T-cell (primary cell): ENCODE measurements around the gene BPIFB6. TPM values are rescaled to one million over a fixed set of nuclear protein-coding genes. Genes with fewer than 3 reads are reported as not detected.
"Not testable (repeated sequence)": the region's sequence is repeated elsewhere in the genome, so short reads cannot be mapped to it uniquely, and the experiment has no call there.

Experiments
- ATAC-seq, 4 experiments: fragments of 200-7000 bp in 3 of 4; fragments of 150-1000 bp in 1 of 4; cut with Tn5 transposase; replicated peaks in 1 of 4; 1 replicate in 3 of 4; 2 replicates in 1 of 4; pipeline ENCODE4 v1.10.0; 2021; ENCODE audit warnings: moderate library complexity in 3 of 4, mild to moderate bottlenecking in 2 of 4, moderate number of reproducible peaks in 1 of 4
- CTCF ChIA-PET, 2 donors: fragments of 300-600 bp; sonication (Branson Sonifier 250); formaldehyde crosslinking; loops; one replicate each; lab custom pipeline; 2022; ENCODE audit warnings: antibody characterized with exemption in 2 of 2; lab: Charles Lee
- POLR2A ChIA-PET, 2 donors: fragments of 300-600 bp; sonication (Branson Sonifier 250); formaldehyde crosslinking; loops; one replicate each; lab custom pipeline; 2022; ENCODE audit warnings: antibody characterized with exemption in 2 of 2; lab: Charles Lee
- DNase-seq, 35 experiments: peaks; one replicate each; pipeline versions ENCODE4 v3.0.0 to v3.0.0-alpha.2; 2013 to 2023
- H3K27ac ChIP-seq: one replicate; pipeline ENCODE4 v1.5.1; 2013; ENCODE audit warnings: low read length
- H3K27me3 ChIP-seq, 2 experiments: replicated peaks in 1 of 2; 1 replicate in 1 of 2; 2 replicates in 1 of 2; pipeline versions ENCODE4 v1.6.1 to v1.7.0; 2013; ENCODE audit warnings: low read length in 1 of 2, mixed read lengths in 1 of 2; ENCODE audit not compliant: control insufficient read depth in 2 of 2, insufficient read depth in 2 of 2; ENCODE audit errors: extremely low read depth in 1 of 2
- H3K36me3 ChIP-seq, 2 donors: 1 replicate in 1 of 2; 2 replicates in 1 of 2; pipeline versions ENCODE4 v1.6.1 to v1.7.0; 2013; ENCODE audit warnings: low read length in 1 of 2; ENCODE audit not compliant: control insufficient read depth in 2 of 2, insufficient read depth in 1 of 2; ENCODE audit errors: extremely low read depth in 1 of 2
- H3K4me1 ChIP-seq, 2 experiments: 1 replicate in 1 of 2; 2 replicates in 1 of 2; pipeline versions ENCODE4 v1.6.1 to v1.7.0; 2013; ENCODE audit warnings: low read length in 2 of 2, mixed read lengths in 1 of 2; ENCODE audit not compliant: insufficient read depth in 2 of 2, control insufficient read depth in 1 of 2; ENCODE audit errors: extremely low read depth in 1 of 2
- H3K4me3 ChIP-seq, 2 donors: 1 replicate in 1 of 2; 2 replicates in 1 of 2; pipeline versions ENCODE4 v1.5.1 to v1.7.0; 2013; ENCODE audit warnings: mild to moderate bottlenecking in 2 of 2, low read length in 1 of 2, moderate library complexity in 1 of 2; ENCODE audit not compliant: control insufficient read depth in 1 of 2; ENCODE audit errors: extremely low read depth in 1 of 2
- H3K9me3 ChIP-seq: 2 replicates; pipeline ENCODE4 v1.7.0; 2013
- H3K27ac Mint-ChIP-seq, 2 donors: one replicate each; pipeline ENCODE4 v1.8.0; 2020 to 2021; ENCODE audit warnings: mild to moderate bottlenecking in 2 of 2, mixed read lengths in 2 of 2
- H3K27me3 Mint-ChIP-seq, 2 donors: one replicate each; pipeline ENCODE4 v1.8.0; 2021 to 2022; ENCODE audit warnings: mixed read lengths in 2 of 2
- H3K36me3 Mint-ChIP-seq: one replicate; pipeline ENCODE4 v1.8.0; 2021; ENCODE audit warnings: mixed read lengths
- H3K4me1 Mint-ChIP-seq, 3 donors: one replicate each; pipeline ENCODE4 v1.8.0; 2020 to 2022; ENCODE audit warnings: mixed read lengths in 3 of 3, mild to moderate bottlenecking in 1 of 3
- H3K4me3 Mint-ChIP-seq, 3 donors: one replicate each; pipeline ENCODE4 v1.8.0; 2020 to 2022; ENCODE audit warnings: mild to moderate bottlenecking in 3 of 3, mixed read lengths in 3 of 3, moderate library complexity in 3 of 3
- H3K9me3 Mint-ChIP-seq, 3 donors: one replicate each; pipeline ENCODE4 v1.8.0; 2020 to 2022; ENCODE audit warnings: mixed read lengths in 3 of 3
- WGBS: methylation state at CpG from one replicate; pipeline ENCODE4 v1.1.5; 2013; ENCODE audit warnings: missing lambda C conversion rate; ENCODE audit not compliant: insufficient coverage; 5-methylcytosine and 5-hydroxymethylcytosine counted together
- total RNA-seq, 35 experiments: library from RNA in 6 of 35; stranded (reverse) in 6 of 35; fragments of 120-200 nt in 1 of 35; gene quantifications; one replicate each; pipeline versions ENCODE4 v1.2.1 to v1.2.4 and lab custom pipeline; 2013 to 2026

Gene BPIFB6
- total RNA-seq, 5 donors from 2014 or later (not counting 1 experiment from before 2014, with no cell fraction given) = not detected

- H3K4me3 Mint-ChIP-seq, H3K27ac ChIP-seq, H3K9me3 ChIP-seq, H3K4me3 ChIP-seq, DNase-seq, H3K36me3 Mint-ChIP-seq, H3K27ac Mint-ChIP-seq, CTCF ChIA-PET, H3K27me3 ChIP-seq, H3K4me1 ChIP-seq, H3K27me3 Mint-ChIP-seq, H3K4me1 Mint-ChIP-seq, POLR2A ChIA-PET, ATAC-seq, H3K36me3 ChIP-seq: not testable (repeated sequence)
- WGBS = 89% methylated on average over 9 of the region's 15 CpGs
- peaks cover 6 to 18% (median 16%) of the 10 kb centered on the region in 3 donors for H3K9me3 Mint-ChIP-seq
These were observed 13.8 kb downstream of the BPIFB6 start for GRCh38 chr20:33045129-33045721.

- ChIA-PET POLR2A (no interaction called here), CTCF (no interaction called here)
- no peaks in the 10 kb centered on the region for H3K9me3 ChIP-seq
- WGBS = no CpG with 5 or more reads among the region's 3 CpGs
- H3K4me1 ChIP-seq = no peaks in the 10 kb centered on the region
- peaks cover 0 to 3% of the 10 kb centered on the region in 2 donors for H3K36me3 ChIP-seq
- no peak for ATAC-seq
- Mint-ChIP-seq H3K4me3 (no peak overlapping the region), H3K36me3 (peaks cover 7% of the 10 kb centered on the region), H3K4me1 (no peaks in the 10 kb centered on the region), H3K9me3 (peaks cover 6 to 18% (median 16%) of the 10 kb centered on the region in 3 donors), H3K27ac (no peak overlapping the region), H3K27me3 (no peaks in the 10 kb centered on the region)
- no peak overlapping the region for H3K27ac ChIP-seq
- DNase-seq = no peak
- H3K4me3 ChIP-seq = no peak overlapping the region
- no peaks in the 10 kb centered on the region for H3K27me3 ChIP-seq
These were observed 15.0 kb downstream of the BPIFB6 start for GRCh38 chr20:33046412-33046811.

GRCh38 chr20:33051333-33051732 lies 19.9 kb downstream of the BPIFB6 start:
- ATAC-seq (no peak), DNase-seq (no peak)
- Mint-ChIP-seq H3K27me3 (no peaks in the 10 kb centered on the region), H3K27ac (no peak overlapping the region), H3K4me3 (no peak overlapping the region), H3K9me3 (peaks cover 0 to 4% (median 4%) of the 10 kb centered on the region in 3 donors), H3K36me3 (no peaks in the 10 kb centered on the region), H3K4me1 (peaks cover 0 to 2% (median 0%) of the 10 kb centered on the region in 3 donors)
- Histone ChIP-seq H3K4me3 (no peak overlapping the region), H3K4me1 (no peaks in the 10 kb centered on the region), H3K9me3 (no peaks in the 10 kb centered on the region), H3K36me3 (peaks cover 0 to under 1% of the 10 kb centered on the region in 2 donors), H3K27ac (no peak overlapping the region), H3K27me3 (peaks cover 0 to 2% of the 10 kb centered on the region in 2 experiments)
- ChIA-PET POLR2A (no interaction called here), CTCF (no interaction called here)
- WGBS = no CpG with 5 or more reads among the region's 4 CpGs

- Histone ChIP-seq H3K36me3 (no peaks in the 10 kb centered on the region), H3K4me1 (no peaks in the 10 kb centered on the region), H3K27me3 (peaks cover 0 to 2% of the 10 kb centered on the region in 2 experiments), H3K27ac (no peak within 1 kb of the TSS), H3K9me3 (no peaks in the 10 kb centered on the region), H3K4me3 (no peak within 1 kb of the TSS)
- Mint-ChIP-seq H3K27me3 (no peaks in the 10 kb centered on the region), H3K36me3 (no peaks in the 10 kb centered on the region), H3K27ac (no peak within 1 kb of the TSS), H3K4me1 (peaks cover 0 to 2% (median 0%) of the 10 kb centered on the region in 3 donors), H3K9me3 (no peaks in the 10 kb centered on the region), H3K4me3 (no peak within 1 kb of the TSS)
- ATAC-seq (no peak), DNase-seq (no peak)
- ChIA-PET POLR2A (no interaction called here), CTCF (no interaction called here)
- WGBS = 81% methylated on average over 11 of the region's 25 CpGs
These were observed 22.1 kb downstream of the BPIFB6 start, which contains the start of gene BPIFB3 for GRCh38 chr20:33053291-33054106. Gene BPIFB3, plus strand, starts transcription at chr20:33053903. Its CDS starts 1,533 bp downstream, at chr20:33055436.

GRCh38 chr20:33054381-33054780 lies 22.9 kb downstream of the BPIFB6 start:
- no peaks in the 10 kb centered on the region for H3K9me3 Mint-ChIP-seq
- H3K27me3 ChIP-seq = peaks cover 0 to 2% of the 10 kb centered on the region in 2 experiments
- H3K4me1 Mint-ChIP-seq = peaks cover 0 to 4% (median 0%) of the 10 kb centered on the region in 3 donors
- DNase-seq (no peak), ATAC-seq (no peak)
- no peak overlapping the region for H3K4me3 Mint-ChIP-seq
- H3K4me1 ChIP-seq = no peaks in the 10 kb centered on the region
- WGBS = 93% methylated on average over 5 of the region's 7 CpGs
- no peak overlapping the region for H3K27ac ChIP-seq
- ChIA-PET CTCF (no interaction called here), POLR2A (no interaction called here)
- no peaks in the 10 kb centered on the region for H3K36me3 Mint-ChIP-seq
- H3K9me3 ChIP-seq = no peaks in the 10 kb centered on the region
- no peaks in the 10 kb centered on the region for H3K36me3 ChIP-seq
- H3K27ac Mint-ChIP-seq = no peak overlapping the region
- no peaks in the 10 kb centered on the region for H3K27me3 Mint-ChIP-seq
- H3K4me3 ChIP-seq = no peak overlapping the region

GRCh38 chr20:33054791-33055190 lies 23.3 kb downstream of the BPIFB6 start:
- DNase-seq (no peak), ATAC-seq (no peak)
- Mint-ChIP-seq H3K4me1 (peaks cover 0 to 4% (median 0%) of the 10 kb centered on the region in 3 donors), H3K4me3 (no peak overlapping the region), H3K9me3 (no peaks in the 10 kb centered on the region), H3K27me3 (no peaks in the 10 kb centered on the region), H3K36me3 (no peaks in the 10 kb centered on the region), H3K27ac (no peak overlapping the region)
- Histone ChIP-seq H3K36me3 (no peaks in the 10 kb centered on the region), H3K27ac (no peak overlapping the region), H3K9me3 (no peaks in the 10 kb centered on the region), H3K4me1 (no peaks in the 10 kb centered on the region), H3K27me3 (peaks cover 0 to 2% of the 10 kb centered on the region in 2 experiments), H3K4me3 (no peak overlapping the region)
- 100% methylated on average over 1 of the region's 2 CpGs for WGBS
- CTCF ChIA-PET = no interaction called here
- POLR2A ChIA-PET = no interaction called here
